ENCODE results near the gene AKT2.
A peak's percentile ranks its signal among the peaks of the same experiment; 100 is the strongest.

The AKT2 gene

DNA sequence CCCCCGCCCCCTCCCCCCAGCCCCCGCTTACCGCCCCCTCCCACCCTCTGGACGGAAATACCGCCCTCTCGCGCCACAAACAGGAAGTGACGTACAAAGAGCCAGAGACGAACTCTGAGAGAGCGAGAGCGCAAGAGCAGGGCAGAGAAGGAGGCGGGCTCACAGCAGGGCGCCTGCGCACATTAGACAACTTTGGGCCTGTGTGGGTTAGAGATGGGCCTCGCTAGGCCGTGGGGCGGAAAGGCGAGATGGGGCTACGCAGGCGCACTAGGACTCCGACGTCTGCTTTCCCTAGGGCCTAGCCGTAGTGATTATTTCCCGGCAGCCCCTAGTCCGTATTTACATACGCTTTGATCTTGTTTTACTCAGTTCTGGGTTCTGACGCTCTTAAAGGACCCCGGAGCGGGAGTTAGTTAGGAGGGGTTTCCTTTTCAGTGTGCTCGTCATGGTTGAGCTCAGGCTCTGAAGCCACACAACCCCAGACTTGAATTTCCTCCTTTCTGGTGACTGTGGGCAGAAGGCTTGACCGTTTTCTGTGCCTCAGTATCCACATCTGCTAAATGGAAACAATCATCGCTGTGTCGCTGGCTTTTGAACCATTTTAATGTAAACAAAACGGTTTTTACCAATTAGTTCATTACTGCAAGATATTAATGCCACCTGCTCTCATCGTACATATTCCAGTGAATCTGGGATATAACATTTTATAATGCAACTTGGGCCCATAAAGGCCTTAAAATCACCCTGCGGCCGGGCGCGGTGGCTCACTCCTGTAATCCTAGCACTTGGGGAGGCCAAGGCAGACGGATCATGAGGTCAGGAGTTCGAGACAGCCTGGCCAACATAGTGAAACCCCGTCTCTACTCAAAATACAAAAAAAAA is 449 bp upstream of the AKT2 start:
- peak overlapping the region; percentile 94 for H3K27ac ChIP-seq
- peak; percentile 39; the same call in 1 of the 2 replicates for TF ChIP-seq ZFX (IDR thresholded peaks at IDR 0.05)
- TF ChIP-seq, protein P1, sequence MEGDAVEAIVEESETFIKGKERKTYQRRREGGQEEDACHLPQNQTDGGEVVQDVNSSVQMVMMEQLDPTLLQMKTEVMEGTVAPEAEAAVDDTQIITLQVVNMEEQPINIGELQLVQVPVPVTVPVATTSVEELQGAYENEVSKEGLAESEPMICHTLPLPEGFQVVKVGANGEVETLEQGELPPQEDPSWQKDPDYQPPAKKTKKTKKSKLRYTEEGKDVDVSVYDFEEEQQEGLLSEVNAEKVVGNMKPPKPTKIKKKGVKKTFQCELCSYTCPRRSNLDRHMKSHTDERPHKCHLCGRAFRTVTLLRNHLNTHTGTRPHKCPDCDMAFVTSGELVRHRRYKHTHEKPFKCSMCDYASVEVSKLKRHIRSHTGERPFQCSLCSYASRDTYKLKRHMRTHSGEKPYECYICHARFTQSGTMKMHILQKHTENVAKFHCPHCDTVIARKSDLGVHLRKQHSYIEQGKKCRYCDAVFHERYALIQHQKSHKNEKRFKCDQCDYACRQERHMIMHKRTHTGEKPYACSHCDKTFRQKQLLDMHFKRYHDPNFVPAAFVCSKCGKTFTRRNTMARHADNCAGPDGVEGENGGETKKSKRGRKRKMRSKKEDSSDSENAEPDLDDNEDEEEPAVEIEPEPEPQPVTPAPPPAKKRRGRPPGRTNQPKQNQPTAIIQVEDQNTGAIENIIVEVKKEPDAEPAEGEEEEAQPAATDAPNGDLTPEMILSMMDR (conservative IDR thresholded peaks at IDR 0.05), result no peak

DNA sequence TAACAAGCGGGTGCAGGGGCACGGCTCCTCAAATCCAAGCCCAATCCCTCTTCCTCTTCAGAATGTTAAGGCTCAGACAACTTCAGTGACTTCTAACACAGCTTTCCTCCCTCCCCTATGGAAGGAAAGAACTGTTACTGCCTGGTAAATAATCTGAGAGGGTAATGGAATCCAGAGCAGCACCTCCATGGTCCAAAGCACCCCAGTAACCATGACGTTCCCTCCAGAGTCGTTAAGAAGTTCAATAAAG is 969 bp downstream of the AKT2 start:
- TF ChIP-seq ZFX (IDR thresholded peaks at IDR 0.05), result no peak
- TF ChIP-seq, protein P1 (conservative IDR thresholded peaks at IDR 0.05), result no peak
- H3K27ac ChIP-seq, result peak overlapping the region; percentile 94

DNA sequence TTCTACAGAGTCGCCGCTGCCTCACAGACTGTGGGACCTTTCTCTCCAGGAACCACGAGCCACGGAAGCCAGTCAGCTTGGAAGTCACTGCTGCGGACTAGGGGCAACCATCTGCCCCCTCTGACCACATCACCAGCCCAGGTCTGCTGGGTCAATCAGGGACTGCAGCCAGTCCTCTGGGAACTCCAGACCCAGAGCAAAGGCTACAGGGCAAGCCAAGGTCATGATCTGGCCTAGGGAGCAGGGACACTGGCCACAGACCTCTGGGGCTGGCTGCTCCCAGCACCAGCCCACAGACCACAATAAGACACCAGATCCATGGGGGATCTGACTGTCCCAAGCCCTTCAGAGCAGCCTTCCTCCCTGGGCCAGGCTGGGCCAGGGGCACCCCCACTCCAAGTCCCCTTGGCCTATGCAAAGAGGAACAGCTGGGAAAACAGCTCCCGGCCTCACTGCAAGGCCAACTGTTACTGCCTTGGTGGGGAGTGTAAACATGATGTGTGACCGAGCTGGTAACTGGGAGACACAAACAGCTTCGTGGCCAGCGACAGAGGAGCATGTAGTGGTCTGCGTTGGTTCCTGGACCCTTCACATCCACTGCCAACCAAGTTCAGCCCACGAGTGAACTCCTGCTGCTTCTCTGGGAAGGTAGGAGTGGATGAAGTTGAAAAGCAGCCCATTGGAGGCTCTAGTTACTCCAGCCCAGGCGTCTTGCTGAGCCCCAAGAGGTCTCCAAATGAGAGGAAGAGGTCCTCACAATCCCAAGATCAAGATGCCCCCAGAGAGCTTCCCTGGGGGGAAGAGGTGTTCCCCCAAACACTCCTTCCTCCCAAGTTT is 1.5 kb downstream of the AKT2 start:
- peak overlapping the region; percentile 94 for H3K27ac ChIP-seq
- TF ChIP-seq ZFX (IDR thresholded peaks at IDR 0.05), result no peak
- TF ChIP-seq, protein P1 (conservative IDR thresholded peaks at IDR 0.05), result no peak

DNA sequence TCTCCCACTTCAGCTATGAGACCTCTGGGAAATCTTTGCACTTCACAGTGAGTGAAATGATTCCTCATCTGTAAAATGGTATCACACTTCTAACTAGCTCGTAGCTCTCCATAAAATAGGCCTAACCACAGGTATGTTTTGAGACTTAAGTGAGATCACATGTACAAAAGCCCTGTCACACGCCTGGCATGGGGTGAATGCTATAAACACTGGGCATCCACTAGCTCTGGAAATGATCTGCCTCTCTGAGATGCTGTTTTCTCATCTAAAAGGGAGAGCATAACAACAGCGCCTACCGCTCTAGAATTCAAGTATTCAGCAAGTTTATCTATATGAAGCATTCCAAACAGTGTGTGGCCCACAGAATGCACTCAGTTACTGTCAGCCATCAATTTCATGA is 2.2 kb downstream of the AKT2 start:
- TF ChIP-seq, protein P1 (conservative IDR thresholded peaks at IDR 0.05), result no peak
- TF ChIP-seq ZFX (IDR thresholded peaks at IDR 0.05), result no peak
- H3K27ac ChIP-seq, result peak overlapping the region; percentile 94

DNA sequence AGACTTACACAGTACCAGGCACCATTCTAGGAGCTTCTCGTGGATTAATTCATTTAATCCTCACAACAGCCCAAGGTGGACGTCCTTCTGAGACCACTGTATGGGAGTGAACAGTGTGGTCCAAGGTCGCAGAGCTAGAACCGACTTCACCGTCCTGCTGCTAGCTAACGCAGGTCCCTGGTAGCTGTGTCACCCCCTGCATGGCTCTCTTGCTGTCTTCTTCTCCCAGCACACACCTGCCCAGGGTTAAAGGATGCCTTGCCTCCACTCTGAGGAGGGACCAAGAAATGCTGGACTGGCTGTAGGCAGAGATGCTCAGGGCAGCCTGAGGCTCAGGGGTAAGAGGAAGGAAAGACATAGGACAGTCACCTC is 3.0 kb downstream of the AKT2 start:
- H3K27ac ChIP-seq, result peak overlapping the region; percentile 86
- no peak for TF ChIP-seq ZFX (IDR thresholded peaks at IDR 0.05)
- TF ChIP-seq, protein P1 (conservative IDR thresholded peaks at IDR 0.05), result no peak

DNA sequence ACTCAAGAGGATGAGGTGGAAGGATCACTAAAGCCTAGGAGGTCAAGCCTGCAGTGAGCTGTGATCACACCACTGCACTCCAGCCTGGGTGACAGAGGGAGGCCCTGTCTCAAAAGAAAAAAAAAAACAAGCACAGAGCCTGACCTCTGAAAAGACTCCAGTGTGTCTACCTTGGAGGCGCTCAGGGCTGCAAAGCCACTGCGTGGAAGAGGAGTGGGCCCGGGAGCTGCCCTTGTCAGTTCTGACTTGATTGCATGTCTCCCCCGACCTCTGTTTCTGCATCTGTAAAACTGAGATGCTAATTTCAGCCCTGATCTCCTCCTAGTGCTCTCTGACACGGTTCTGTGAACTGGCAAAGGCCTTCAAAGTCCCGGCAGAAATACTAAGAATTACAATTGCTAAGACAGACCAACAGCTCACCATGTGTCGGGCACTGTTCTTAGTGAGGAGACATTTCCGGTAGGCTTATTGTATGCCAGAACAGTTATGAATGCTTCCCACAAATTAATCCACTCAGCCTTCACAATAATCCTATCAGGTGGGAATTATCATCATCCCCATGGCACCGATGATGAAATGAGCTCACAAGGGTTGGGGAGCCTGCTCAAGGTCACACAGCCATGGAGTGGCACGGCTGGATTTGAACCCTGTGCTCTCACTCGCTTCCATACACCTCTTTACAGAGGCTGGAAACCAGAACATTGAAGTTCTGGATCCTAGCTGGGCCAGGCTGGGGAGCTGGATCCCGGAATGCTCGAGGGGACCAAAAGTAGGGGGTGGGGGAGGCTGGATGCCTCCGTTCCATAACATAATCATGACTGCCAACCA is 3.5 kb downstream of the AKT2 start:
- H3K27ac ChIP-seq, result peak overlapping the region; percentile 86
- TF ChIP-seq, protein P1 (conservative IDR thresholded peaks at IDR 0.05), result no peak
- TF ChIP-seq ZFX (IDR thresholded peaks at IDR 0.05), result no peak

Data from C4-2B (cell line).